Stimulated activated CD8-positive, alpha-beta memory T cell treated with anti-CD3 and anti-CD28 coated beads, Interleukin-15, amount 100 ng/mL, for 4 hours (primary cell): Measurements from ENCODE around the gene USB1.

Experiments used
- DNase-seq, 2 donors: peaks; one replicate each; pipeline ENCODE4 v3.0.0-alpha.2; 2020; ENCODE audit warnings: low read depth in 2 of 2

The USB1 gene

GRCh38 chr16:58034128-58034685 lies 33.0 kb downstream of the USB1 start:
- no peak for DNase-seq

DNA sequence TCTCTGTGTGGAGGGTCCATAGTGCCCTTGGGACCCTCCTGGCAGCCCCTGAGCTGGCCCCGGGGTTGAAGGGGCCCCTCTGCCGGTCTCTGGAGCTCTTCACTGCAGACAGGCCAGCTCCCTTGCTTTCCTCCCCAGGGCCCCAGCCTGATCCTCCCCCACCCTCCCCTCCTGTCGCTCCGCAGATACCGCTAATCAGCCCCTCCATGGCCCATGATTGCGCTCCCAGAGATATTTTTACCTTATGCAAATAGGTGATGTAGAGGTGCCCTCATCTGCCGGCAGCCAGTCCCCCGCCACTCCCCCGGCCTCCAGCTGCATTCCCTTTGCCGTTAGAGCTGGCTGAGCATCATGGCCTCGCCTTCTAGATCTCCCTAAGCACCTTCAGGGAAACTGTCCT lies 33.6 kb downstream of the USB1 start:
- DNase-seq = no peak

DNA sequence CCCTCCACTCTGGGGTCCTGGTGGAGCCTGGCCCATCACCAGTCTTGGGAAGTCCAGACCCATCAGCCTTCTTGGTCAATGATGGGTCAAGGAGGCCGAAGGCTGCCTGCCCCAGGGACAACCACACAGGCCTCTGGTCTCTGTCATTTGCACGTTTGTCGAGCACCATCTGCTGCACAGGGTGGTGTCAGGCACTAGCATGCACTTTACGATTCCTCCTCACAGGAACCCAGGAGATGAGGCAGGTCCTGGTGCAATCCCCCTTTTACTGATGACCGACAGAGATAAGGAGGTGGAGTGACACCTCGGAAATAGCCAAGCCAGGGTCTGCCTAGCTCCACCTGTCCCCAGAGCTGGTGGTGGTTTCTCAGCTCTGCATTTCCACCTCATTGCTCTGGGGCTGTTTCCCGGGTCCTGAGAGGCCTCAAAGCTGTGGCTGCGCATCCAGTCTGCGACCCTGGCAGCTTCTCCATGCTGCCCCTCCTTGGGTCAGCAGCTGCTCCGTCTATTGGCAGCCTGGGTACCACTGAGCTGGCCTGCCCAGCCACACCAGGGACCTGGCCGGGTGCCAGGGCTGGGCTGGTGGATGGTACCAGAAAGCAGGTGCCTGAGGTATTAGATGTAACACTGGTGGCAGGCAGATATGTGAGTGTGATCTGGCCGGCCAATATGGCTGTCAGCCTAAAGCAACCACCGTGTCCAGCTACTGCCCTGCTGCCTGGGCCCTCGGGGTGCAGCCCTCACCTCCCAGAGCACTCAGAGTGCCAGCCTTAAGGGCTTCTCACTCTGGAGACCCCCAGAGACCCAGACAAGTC lies 34.4 kb downstream of the USB1 start:
- DNase-seq = no peak

- no peak for DNase-seq
These were observed 35.7 kb downstream of the USB1 start for GRCh38 chr16:58036943-58037342.

DNA sequence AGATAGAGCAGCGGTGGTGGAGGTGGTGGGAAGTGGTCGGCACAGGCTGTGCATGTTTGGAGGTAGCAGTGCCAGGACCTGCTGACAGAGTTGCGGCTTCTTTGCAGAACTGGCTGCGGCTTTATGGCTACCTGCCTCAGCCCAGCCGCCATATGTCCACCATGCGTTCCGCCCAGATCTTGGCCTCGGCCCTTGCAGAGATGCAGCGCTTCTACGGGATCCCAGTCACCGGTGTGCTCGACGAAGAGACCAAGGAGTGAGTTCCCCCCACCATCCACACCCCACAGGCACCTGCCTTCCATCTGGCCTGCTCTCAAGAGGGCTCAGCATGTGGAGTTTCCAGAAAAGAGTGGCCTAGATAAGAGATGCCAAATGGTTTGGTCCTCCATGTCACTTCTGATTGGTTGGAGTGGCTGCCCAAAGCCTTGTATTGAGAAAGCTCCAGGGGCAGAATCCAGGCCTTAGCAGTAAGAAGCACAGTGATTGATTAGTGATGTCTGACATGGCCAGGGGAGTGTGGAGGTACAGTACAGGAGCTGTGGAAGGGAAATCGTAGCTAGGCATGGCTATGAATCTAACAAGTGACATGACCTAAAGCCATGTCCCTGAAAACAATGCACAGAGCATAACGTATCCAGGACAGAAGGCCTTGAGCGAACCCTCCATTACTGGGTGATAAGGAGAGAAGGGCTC lies 36.3 kb downstream of the USB1 start:
- no peak for DNase-seq

- no peak for DNase-seq
These were observed 37.0 kb downstream of the USB1 start for GRCh38 chr16:58038219-58038641.

GRCh38 chr16:58039829-58040495 lies 38.8 kb downstream of the USB1 start:
- no peak for DNase-seq

DNA sequence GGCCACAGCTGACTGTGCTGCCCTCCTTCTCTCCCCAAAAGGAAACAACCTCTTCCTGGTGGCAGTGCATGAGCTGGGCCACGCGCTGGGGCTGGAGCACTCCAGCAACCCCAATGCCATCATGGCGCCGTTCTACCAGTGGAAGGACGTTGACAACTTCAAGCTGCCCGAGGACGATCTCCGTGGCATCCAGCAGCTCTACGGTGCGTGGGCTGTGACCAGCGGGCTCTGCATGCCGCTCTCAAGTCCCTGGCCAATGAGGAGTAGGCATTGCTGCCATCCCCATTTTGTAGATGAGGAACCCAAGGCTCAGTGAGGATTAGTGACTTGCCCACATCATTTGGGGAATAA lies 39.3 kb downstream of the USB1 start:
- no peak for DNase-seq

- DNase-seq = no peak
These were observed 39.9 kb downstream of the USB1 start for GRCh38 chr16:58040945-58041627.

GRCh38 chr16:58041628-58041955 lies 40.4 kb downstream of the USB1 start:
- DNase-seq = no peak

DNA sequence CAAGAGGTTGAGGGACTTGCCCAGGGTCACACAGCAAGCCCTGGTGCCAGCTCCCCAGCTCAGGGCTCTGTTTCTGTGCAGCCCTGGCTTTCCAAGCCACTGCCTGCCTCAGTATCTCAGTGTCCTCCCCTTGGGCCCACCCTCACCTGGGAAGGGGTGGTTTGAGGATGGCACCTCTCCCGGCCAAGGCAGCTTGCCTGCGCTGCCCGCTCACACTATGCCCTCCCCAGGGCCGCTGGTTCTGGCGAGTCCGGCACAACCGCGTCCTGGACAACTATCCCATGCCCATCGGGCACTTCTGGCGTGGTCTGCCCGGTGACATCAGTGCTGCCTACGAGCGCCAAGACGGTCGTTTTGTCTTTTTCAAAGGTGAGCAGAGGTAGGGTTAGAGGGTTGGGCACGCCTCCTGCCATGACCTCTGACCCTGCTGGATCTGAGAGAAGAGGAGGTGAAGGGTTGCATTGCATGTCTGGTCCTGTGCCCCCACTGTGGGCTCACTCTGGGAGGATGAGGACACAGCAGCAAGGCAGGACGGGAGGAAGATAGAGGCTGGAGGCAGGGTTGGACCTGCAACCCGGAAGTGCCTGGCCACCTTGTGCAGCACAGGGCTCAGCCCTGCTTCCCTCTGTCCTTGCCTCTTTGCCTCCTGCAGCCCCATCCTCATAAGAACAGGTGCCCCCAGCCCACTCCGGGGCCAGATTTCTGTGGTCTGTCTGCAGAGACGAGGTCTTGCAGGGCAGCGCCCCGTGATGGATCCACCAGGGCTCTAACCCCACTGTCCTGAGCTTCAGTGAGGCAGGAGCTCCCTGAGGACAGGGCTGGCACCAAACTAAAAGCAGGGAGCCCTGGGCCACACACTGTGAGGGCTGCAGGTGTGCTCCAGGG lies 41.0 kb downstream of the USB1 start:
- no peak for DNase-seq

DNA sequence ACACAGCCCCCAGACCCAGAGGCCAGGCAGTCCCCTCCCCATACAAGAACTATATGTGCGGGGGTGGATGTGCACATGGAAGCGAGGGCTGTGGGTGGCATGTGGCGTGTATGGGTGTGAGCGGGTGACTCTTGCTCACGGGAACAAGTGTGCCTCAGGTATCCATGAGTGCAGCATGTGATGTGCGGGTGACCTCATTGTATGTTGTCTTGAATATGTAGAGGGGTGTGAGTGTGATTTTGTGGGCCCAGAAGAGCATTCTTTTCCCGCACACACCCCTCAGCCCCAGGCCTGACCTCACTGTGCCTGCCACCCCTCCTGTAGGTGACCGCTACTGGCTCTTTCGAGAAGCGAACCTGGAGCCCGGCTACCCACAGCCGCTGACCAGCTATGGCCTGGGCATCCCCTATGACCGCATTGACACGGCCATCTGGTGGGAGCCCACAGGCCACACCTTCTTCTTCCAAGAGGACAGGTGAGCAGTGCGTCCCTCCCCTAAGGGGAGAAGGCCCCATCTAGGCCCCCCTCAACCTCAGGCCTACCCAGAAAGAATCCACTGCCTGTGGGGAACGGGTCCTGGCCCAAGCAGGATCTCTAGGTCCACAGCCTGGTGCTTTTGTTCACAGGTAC lies 41.8 kb downstream of the USB1 start:
- no peak for DNase-seq

DNA sequence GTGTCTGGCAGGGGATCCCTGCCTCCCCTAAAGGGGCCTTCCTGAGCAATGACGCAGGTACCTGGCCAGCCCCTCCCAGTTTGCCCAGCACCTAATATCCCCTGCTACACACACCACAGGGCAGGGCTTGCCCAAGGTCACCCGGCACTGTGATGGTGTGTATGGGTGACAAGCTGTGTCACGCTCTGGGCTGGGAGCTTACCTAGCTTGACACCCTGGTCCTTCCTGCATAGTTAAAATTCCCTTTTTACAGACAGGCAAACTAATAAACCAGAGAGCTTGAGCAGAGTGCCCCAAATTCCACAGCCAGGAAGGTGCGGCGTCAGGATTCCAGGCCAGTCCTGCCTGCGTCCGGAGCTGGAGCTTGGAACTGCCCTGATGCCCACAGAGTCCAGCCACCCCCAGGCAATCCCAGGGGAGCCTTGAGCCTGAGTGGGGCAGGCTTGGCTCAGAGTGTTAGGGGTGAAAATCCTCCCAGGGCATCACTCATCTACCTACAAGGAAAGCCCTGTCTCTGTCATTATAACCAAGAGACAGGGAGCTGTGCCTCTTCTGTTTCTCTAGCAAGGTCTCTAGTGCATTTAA lies 42.5 kb downstream of the USB1 start:
- no peak for DNase-seq

DNA sequence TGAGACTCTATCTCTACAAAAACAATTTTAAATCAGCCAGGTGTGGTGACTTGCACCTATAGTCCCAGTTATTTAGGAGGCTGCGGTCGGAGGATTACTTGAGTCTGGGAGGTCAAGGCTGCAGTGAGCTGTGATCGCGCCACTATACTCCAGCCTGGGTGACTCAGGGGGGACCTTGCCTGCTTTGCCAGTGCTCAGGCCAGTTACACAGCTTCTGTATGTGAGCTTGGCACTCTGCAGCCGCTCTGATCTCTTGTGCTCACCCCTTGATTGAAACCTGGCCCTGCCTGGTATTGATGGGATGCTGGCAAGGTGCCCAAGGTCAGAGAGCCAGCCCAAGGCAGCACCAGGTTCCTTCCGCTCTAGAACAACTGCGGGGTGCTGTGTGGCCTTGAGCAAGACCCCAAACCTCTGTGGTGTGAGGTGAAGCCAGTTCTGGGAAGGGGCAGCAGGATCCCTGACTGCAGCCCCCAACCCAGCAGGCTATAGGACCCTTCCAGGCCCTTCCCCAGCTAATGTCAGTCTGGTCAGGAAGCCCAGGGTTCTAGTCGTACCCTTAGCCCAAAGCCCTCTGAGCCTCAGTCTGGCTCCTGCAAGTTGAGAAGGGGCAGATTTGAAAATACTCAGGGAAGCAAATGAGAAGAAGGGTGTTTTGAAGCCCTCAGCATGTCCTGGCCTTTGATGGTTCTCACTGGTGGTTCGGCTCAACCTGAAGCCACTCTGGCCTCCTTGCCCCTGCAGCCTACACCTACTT lies 43.2 kb downstream of the USB1 start:
- no peak for DNase-seq

- DNase-seq = no peak
These were observed 43.9 kb downstream of the USB1 start for GRCh38 chr16:58045096-58045495.

DNA sequence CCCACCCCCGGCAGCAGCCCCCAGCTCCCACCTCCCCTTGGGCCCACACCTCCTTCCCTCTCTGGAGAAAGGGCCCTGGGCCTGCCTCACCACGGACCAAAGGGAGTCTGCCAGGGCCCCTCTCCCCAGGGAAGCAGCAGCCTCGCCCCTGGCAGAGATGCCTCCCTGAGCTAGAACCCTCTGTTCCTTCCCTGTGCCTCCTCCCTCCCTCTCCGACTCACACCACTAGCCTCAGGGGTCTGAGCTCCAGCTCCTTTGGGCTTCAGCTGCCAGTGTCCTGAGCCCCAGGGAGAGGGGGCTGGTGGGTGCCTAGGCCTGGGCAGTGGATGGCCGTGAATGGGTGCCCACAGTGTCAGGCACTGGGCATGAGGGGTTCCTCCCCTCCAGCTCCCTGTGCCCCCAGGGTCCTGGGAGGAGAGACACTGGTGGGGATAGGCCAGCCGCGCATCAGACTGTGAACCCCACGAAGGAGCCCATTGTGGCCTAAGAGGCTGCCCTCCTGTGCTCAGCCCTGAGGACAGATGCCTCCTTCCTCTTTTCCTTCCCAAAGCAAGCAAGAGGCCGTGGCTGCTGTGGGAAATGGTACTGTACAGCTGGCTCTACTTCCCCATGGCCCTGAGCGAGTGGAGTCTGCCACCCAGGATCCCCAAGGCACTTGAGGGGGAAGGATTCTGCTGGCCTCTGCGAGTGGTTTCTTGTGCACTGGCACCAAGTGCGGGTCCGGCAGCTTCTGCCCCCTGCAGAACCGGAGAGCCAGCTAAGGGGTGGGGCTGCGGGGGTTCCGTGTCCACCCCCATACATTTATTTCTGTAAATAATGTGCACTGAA lies 45.1 kb downstream of the USB1 start:
- no peak for DNase-seq

DNA sequence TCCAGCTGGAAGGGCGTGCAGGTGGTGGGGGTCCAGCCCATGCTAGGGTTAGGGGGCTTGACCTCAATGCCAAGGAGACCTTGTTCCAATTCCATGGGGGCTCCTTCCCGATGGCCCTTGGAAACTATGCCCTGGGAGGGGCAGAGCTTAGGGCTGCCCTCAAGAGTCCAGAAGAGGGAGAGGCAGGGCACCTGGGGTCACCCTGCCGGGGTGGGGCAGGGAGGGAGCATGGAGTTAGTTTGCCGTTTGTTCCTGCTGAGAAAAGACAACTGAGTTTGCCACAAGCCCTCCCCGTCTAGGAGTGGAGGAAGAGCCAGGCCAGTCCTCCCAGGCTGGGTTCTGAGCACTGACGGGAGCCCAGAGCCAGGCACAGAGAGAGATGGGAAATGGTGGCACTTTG lies 45.7 kb downstream of the USB1 start:
- DNase-seq = no peak

GRCh38 chr16:58047557-58048348 lies 46.5 kb downstream of the USB1 start:
- no peak for DNase-seq
